HG02763 (cell line): ENCODE results near the gene SLC6A17.

Experiments
- ATAC-seq: cut with Tn5 transposase; IDR thresholded peaks from one replicate; pipeline ENCODE4 v1.9.1; 2021; ENCODE audit warnings: mild to moderate bottlenecking, moderate library complexity; ENCODE audit not compliant: unreplicated experiment

The SLC6A17 gene

GRCh38 chr1:110239441-110240430, 89.4 kb downstream of the SLC6A17 start:
- ATAC-seq: no peak

DNA sequence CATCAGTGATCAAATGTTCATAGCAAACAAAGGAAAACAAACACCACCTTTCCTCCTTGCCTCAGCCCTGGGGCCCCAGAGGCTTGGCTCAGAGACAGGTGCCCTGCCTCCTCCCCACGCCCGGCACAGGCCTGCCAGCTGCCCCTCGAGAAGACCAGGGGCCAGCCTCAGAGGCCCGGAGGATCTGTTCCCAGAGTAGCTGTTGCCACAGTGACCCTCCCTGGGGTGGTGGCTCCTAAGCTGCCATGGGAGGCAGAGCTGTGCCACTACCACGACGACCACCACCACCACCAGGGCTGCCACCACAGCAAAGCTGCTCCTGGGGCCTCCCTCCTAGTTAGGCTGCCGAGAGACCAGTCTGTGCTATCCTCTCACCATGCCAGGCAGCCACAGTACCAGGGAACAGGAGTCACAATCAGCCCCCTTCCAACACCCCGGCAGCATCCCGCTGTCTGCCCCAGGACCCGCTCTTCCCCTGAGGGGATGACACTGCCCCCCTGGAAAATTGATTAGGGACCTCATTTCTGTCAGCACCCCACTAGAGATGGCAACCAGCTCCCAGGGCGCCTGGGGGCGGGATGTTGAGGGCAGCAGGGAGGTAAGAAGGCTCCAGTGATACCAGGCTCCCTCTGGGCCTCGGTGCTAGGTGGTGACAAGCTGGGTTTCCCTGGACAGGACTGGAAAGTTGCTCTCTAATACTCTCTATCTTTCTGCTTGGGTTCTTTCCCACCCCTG, 90.3 kb downstream of the SLC6A17 start:
- no peak for ATAC-seq

- ATAC-seq: no peak
Measured at GRCh38 chr1:110241516-110241915, 91.2 kb downstream of the SLC6A17 start.

DNA sequence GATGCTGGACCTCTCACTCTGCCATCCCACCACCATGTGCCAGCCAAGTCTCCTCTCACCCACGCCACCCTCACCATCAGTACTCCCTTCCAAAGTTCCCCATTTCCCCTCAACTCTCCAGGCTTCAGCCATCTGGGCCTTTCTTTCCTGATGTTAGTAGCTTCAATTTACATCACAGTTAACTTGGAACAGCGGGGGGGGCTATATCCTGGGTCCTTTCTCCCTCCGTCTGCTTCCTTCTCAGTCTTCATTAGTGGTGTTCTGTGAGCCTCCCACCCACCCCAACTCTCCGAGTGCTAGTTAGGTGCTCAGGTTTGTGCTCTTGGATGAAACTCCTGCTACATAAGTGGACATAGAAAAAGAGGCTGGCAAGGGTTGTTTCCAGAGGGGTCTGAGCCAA, 91.8 kb downstream of the SLC6A17 start:
- ATAC-seq: no peak

DNA sequence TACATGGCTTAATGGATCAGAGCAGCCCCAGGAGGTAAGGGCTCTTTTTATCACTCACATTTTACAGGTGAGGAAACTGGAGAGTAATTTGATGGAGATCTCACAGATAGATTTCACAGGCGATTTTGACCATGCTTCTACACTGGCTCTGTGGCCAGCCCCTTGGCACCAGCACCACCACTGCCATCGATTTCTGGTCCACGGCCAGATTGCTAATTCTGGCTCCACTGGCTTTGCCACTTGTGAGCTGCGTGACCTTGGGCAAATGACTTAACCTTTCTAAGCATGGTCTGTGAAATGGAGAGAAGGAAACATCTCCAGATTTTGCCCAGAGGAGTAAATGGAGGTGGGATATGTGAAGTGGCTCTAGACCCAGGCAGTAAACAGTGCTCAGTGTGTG, 92.4 kb downstream of the SLC6A17 start:
- ATAC-seq: no peak

DNA sequence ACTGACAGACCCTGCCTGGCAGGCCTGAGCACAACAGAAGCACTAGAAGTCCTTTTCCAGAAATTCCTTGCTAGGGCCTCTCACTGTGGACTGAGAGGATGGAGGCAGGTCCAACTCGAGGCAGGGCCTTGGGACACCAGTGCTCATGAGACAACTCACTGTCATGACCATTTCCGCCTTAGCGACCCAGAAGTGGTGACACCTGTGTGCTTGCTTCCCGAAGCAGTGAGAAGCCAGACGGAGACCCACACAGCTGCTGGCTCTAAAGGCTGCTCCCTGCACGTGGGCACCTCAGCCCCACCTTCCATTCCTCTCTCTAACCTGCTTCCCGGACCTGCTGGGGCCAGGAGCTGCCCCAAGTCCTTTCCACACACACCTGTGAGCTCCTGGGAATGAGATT, 92.9 kb downstream of the SLC6A17 start:
- no peak for ATAC-seq

DNA sequence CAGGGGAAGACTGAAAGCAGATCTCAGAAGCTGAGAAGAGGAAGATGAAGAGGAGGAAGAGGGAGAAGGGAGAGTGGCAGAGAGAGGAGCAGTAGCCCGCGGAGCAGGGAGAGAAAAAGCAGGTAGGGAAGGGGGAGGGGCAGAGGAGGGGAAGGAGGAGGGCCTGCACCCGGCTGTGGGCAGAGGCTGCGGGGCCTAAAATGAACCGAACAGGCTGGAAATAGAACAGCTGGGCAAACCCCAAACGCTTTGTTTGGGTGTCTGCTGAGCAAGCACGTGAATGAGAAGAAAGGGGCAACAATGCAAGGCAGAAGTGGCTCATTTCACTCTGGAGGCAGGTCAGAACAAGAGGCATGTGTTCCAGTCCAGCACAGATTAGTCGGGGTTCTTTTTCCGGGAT, 93.3 kb downstream of the SLC6A17 start:
- peak; percentile 48 for ATAC-seq

- ATAC-seq: no peak
Measured at GRCh38 chr1:110245876-110246620, 95.8 kb downstream of the SLC6A17 start.

GRCh38 chr1:110248746-110249145, 98.5 kb downstream of the SLC6A17 start:
- ATAC-seq: no peak

DNA sequence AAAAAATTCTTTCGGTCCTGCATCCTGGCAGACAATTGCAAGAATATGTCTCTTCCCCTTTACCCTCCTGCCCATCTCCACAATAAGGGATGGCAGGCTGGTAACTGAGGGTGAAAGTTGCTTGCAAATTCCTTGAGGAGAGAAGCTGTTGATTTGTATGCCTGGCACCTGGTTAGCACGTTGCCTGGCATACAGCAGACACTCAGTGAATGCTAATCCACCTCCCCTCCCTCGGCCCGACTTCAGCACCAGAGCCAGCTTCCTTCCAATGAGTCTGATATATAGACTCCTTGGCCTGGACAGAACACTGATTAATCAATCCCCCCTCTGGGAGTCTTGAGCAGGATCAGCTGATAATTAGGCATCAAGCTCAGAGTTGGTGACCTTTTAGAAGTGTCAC, 99.0 kb downstream of the SLC6A17 start:
- ATAC-seq: no peak

DNA sequence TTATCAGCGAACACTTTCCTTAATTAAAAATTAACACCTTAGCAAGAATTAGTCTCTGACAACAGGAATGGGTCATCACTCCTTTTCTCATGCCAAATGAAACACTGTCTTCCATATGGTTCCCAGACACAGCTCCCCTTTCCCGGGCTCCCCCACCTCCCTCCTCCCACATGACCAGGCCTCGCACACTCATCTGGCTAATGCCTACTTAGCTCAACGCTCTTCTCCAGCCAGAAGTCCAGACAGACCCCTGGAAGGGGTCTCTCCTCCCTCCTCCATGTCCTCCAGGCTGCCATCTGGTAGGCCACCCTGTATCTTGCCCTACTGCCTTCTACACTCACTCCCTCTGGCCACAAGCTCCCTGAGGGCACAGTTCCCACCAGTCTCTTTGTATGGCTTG, 99.7 kb downstream of the SLC6A17 start:
- no peak for ATAC-seq

- ATAC-seq: no peak
Measured at GRCh38 chr1:110250749-110251148, 100.5 kb downstream of the SLC6A17 start.
